Gastrocnemius medialis (tissue), 4 donors: Measurements from ENCODE around the gene RIMKLB. TPM values are rescaled to one million over a fixed set of nuclear protein-coding genes. Genes with fewer than 3 reads are reported as not detected.
A peak's percentile ranks its signal among the peaks of the same experiment; 100 is the strongest.

ENCODE experiments used
- ATAC-seq, 2 donors: fragments of 150-250 bp; one replicate each; pipeline ENCODE4 v1.9.1; 2016
- DNase-seq, 2 donors: peaks; one replicate each; pipeline ENCODE4 v3.0.0-alpha.2; 2019
- H3K27ac ChIP-seq, 4 donors: fragments of 200-600 bp; sonication (generic); 1 replicate in 1 of 4; 2 replicates in 3 of 4; pipeline ENCODE4 v1.5.1; 2016 to 2018; ENCODE audit warnings: mild to moderate bottlenecking in 2 of 4, moderate library complexity in 1 of 4
- H3K27me3 ChIP-seq, 3 donors: fragments of 200-600 bp; sonication (generic) in 2 of 3; 1 replicate in 1 of 3; 2 replicates in 2 of 3; pipeline versions ENCODE4 v1.5.1 to v1.6.0; 2016 to 2019; ENCODE audit warnings: mild to moderate bottlenecking in 1 of 3, moderate library complexity in 1 of 3
- H3K36me3 ChIP-seq, 2 donors: fragments of 200-600 bp; sonication (generic) in 1 of 2; one replicate each; pipeline ENCODE4 v1.5.1; 2017 to 2018
- H3K4me1 ChIP-seq, 2 donors: fragments of 200-600 bp; sonication (generic) in 1 of 2; one replicate each; pipeline ENCODE4 v1.5.1; 2016 to 2017; ENCODE audit warnings: mild to moderate bottlenecking in 2 of 2
- H3K4me3 ChIP-seq, 4 donors: fragments of 200-600 bp; sonication (generic) in 3 of 4; 1 replicate in 1 of 4; 2 replicates in 3 of 4; pipeline ENCODE4 v1.5.1; 2016 to 2019; ENCODE audit warnings: mild to moderate bottlenecking in 2 of 4
- H3K9me3 ChIP-seq, 3 donors: fragments of 200-600 bp; sonication (generic) in 2 of 3; 1 replicate in 1 of 3; 2 replicates in 2 of 3; pipeline ENCODE4 v1.5.1; 2016 to 2019
- POLR2A ChIP-seq, 2 donors: fragments of 450-650 bp; IDR thresholded peaks; one replicate each; pipeline ENCODE4 v1.6.1; 2017; ENCODE audit warnings: antibody characterized with exemption in 2 of 2, mild to moderate bottlenecking in 2 of 2, moderate library complexity in 2 of 2
- in situ Hi-C, 4 donors: fragments of 200-750 bp; cut with MboI; loops; one replicate each; pipeline versions ENCODE4 v1.15.0 to v1.8.0; 2017; ENCODE audit warnings: low sequenced_read_pairs in 4 of 4
- intact Hi-C: fragments of 100-400 bp; cut with DNase I; formaldehyde crosslinking; loops from one replicate; pipeline ENCODE4 v1.15.1; 2023; ENCODE audit warnings: low total_unique reads
- total RNA-seq, 4 donors: library from RNA; depleted of rRNA; stranded (reverse); fragments of >200 nt; gene quantifications; one replicate each; pipeline versions ENCODE4 v1.1.0 to v1.2.3, GENCODE V29; 2016
- TF ChIP-seq, protein P1 (sequence below), 5 experiments: fragments of 450-650 bp in 3 of 5; fragments of 200-600 bp in 2 of 5; sonication (generic) in 2 of 5; IDR thresholded peaks in 4 of 5; conservative IDR thresholded peaks in 1 of 5; 1 replicate in 4 of 5; 2 replicates in 1 of 5; pipeline ENCODE4 v1.5.1; 2016 to 2019; ENCODE audit warnings: antibody characterized with exemption in 5 of 5, mild to moderate bottlenecking in 3 of 5, moderate library complexity in 3 of 5

The RIMKLB gene
- total RNA-seq, 4 donors from 2014 or later: 6.9 to 13.7 (median 11.5) TPM

DNA sequence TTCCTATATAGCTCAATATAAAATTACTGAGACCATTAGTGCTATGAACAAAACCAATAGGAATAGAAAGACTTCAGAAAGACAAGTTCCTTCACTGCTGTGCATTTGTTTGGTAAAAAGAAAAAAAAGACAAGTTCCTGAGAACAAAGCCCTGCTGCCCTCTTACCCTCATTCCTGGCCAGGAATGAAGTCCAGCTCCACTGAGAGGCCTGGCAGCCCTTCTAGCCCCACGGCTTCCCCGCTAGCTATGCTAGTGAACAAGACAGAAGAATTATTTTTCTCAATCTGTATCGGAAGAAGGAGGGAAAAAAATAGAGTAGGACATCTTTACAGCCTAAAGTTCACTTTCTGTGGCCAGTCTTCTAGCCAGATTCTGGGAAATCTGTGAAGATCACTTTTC is 36.8 kb upstream of the RIMKLB start:
- ATAC-seq: no peak
- TF ChIP-seq, protein P1, sequence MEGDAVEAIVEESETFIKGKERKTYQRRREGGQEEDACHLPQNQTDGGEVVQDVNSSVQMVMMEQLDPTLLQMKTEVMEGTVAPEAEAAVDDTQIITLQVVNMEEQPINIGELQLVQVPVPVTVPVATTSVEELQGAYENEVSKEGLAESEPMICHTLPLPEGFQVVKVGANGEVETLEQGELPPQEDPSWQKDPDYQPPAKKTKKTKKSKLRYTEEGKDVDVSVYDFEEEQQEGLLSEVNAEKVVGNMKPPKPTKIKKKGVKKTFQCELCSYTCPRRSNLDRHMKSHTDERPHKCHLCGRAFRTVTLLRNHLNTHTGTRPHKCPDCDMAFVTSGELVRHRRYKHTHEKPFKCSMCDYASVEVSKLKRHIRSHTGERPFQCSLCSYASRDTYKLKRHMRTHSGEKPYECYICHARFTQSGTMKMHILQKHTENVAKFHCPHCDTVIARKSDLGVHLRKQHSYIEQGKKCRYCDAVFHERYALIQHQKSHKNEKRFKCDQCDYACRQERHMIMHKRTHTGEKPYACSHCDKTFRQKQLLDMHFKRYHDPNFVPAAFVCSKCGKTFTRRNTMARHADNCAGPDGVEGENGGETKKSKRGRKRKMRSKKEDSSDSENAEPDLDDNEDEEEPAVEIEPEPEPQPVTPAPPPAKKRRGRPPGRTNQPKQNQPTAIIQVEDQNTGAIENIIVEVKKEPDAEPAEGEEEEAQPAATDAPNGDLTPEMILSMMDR (IDR thresholded peaks at IDR 0.05 in 4 of 5, conservative IDR thresholded peaks at IDR 0.05 in 1 of 5): no peak
- no peak for TF ChIP-seq POLR2A (IDR thresholded peaks at IDR 0.05)
- intact Hi-C loops (no loop called here), in situ Hi-C loops (no loop called here)
- no peak for DNase-seq
- Histone ChIP-seq H3K4me1 (no peaks in the 10 kb centered on the region), H3K4me3 (peak overlapping the region in 1 of 4 donors; percentile 25), H3K9me3 (no peaks in the 10 kb centered on the region), H3K27ac (no peak overlapping the region), H3K27me3 (no peaks in the 10 kb centered on the region), H3K36me3 (no peaks in the 10 kb centered on the region)

DNA sequence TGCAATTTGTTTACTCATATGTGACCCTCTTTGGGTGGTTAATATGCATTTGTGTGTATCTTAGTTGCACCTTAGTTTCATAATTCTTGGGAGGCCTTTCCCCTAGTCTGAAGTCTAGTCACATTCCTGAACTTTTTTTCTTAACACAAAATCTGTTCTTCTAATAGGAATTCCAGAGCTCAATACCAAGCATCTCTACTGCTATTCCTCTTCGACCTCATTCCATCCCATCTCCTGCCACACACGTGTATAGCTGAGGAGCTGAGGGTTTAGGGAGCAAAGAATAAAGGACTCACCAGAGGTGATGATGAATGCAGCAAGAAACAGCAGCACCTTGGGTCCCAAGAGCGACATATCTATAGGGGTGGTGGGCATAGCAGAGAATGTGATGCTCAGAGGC is 36.0 kb upstream of the RIMKLB start:
- ATAC-seq (no peak), DNase-seq (no peak)
- intact Hi-C loops (no loop called here), in situ Hi-C loops (no loop called here)
- H3K4me3 ChIP-seq: peak overlapping the region in 2 of 4 donors; percentile 25 to 28
- no peaks in the 10 kb centered on the region for H3K9me3 ChIP-seq
- H3K27ac ChIP-seq: peak overlapping the region; percentile 20 to 61 (median 52)
- no peaks in the 10 kb centered on the region for H3K27me3 ChIP-seq
- no peaks in the 10 kb centered on the region for H3K4me1 ChIP-seq
- no peaks in the 10 kb centered on the region for H3K36me3 ChIP-seq
- TF ChIP-seq, protein P1 (IDR thresholded peaks at IDR 0.05 in 4 of 5, conservative IDR thresholded peaks at IDR 0.05 in 1 of 5): no peak
- no peak for TF ChIP-seq POLR2A (IDR thresholded peaks at IDR 0.05)

DNA sequence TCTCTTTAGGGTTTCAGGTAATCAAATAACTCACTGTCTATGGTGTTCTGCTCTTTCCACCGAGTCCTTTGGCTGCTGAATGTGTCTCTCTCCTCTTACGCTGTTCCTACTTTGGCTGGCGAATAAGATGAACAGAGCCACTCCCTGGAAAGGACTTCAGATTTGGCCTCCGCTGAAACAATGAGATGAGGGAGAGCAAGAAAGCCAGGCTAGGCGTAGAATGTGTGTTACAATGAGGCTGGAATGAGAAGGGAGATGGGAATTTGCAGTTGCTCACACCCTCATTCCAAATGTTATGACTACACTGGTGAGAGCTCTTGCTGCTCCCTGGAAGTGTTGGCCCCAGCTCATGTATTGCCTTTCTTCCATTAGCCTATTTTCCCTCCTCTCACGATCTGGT is 35.2 kb upstream of the RIMKLB start, which contains the start of gene MFAP5:
Gene MFAP5 (minus strand): TSS at position 234 of the 400 bp plus-strand sequence. CDS start 722 bp downstream, outside the sequence.
- peak in 1 of 2 donors; percentile 31 for TF ChIP-seq POLR2A (IDR thresholded peaks at IDR 0.05)
- TF ChIP-seq, protein P1 (IDR thresholded peaks at IDR 0.05 in 4 of 5, conservative IDR thresholded peaks at IDR 0.05 in 1 of 5): no peak
- H3K4me3 ChIP-seq: peak within 1 kb of the TSS in 3 of 4 donors; percentile 4 to 28 (median 25)
- no peaks in the 10 kb centered on the region for H3K27me3 ChIP-seq
- in situ Hi-C loops (no loop called here), intact Hi-C loops (no loop called here)
- H3K9me3 ChIP-seq: no peaks in the 10 kb centered on the region
- no peaks in the 10 kb centered on the region for H3K36me3 ChIP-seq
- no peaks in the 10 kb centered on the region for H3K4me1 ChIP-seq
- peak within 1 kb of the TSS; percentile 51 to 61 (median 54) for H3K27ac ChIP-seq
- DNase-seq (peak in 1 of 2 donors; percentile 51), ATAC-seq (peak; percentile 65)

DNA sequence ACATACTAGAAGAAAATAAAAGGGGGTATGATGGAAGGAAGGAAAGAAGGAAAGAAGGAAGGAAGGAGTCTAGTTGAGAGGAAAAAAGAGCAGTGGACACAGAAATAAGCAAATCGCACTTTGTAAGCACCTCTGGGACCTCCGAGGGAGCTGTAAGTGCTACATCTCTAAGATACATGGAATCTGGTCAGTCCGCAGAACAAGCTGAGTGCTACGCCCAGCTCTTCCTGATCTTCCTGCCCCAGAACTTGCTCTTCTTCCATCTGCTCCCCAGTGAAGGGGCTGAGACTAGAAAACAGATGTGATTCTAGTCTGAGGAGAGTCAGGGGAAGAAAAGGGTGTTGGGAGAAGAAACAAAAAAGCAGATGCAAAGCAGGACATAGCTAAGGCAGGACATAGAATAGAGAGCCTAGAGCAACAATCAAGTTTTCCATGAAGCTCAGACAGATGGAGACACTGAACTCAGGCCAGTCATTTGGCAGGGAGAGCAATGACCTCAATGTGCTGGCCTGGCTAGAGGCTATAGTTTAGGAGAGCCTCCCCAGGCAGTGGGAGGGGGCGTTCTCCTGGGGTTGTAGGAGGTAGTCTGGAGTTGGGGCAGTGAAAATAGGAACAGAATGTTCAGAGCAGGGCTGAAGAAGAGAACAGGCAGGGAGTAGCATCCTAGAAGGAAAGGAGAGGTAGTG is 33.4 kb upstream of the RIMKLB start:
- no peaks in the 10 kb centered on the region for H3K9me3 ChIP-seq
- H3K27me3 ChIP-seq: no peaks in the 10 kb centered on the region
- no peaks in the 10 kb centered on the region for H3K36me3 ChIP-seq
- no peak overlapping the region for H3K4me3 ChIP-seq
- no peaks in the 10 kb centered on the region for H3K4me1 ChIP-seq
- peak overlapping the region; percentile 34 to 57 (median 48) for H3K27ac ChIP-seq
- TF ChIP-seq, protein P1 (IDR thresholded peaks at IDR 0.05 in 4 of 5, conservative IDR thresholded peaks at IDR 0.05 in 1 of 5): no peak
- TF ChIP-seq POLR2A (IDR thresholded peaks at IDR 0.05): peak in 1 of 2 donors; percentile 40
- DNase-seq (peak; percentile 44 to 78), ATAC-seq (peak; percentile 45 to 64)
- intact Hi-C loops (no loop called here), in situ Hi-C loops (no loop called here)
